Measurements from ENCODE around the gene TPBGL.

The TPBGL gene

GRCh38 chr11:75242722-75243600 lies 2.4 kb downstream of the TPBGL start:
- Histone ChIP-seq H3K27me3 (ENCODE audit: control insufficient read depth, insufficient read depth, low read length) (peaks cover 9% of the 10 kb centered on the region), H3K27ac (ENCODE audit: low read depth, low read length) (no peak overlapping the region), H3K9ac (ENCODE audit: low read length) (no peak overlapping the region), H3K4me3 (ENCODE audit: low read length) (no peak overlapping the region), H3K4me1 (ENCODE audit: control insufficient read depth, insufficient read depth, low read length) (peaks cover 3% of the 10 kb centered on the region), H3K36me3 (ENCODE audit: control insufficient read depth, insufficient read depth, low read length) (no peaks in the 10 kb centered on the region)

- peaks cover 7% of the 10 kb centered on the region for H3K4me1 ChIP-seq (ENCODE audit: control insufficient read depth, insufficient read depth, low read length)
- H3K4me3 ChIP-seq (ENCODE audit: low read length) = no peak overlapping the region
- H3K9ac ChIP-seq (ENCODE audit: low read length) = no peak overlapping the region
- no peak overlapping the region for H3K27ac ChIP-seq (ENCODE audit: low read depth, low read length)
- peaks cover 9% of the 10 kb centered on the region for H3K27me3 ChIP-seq (ENCODE audit: control insufficient read depth, insufficient read depth, low read length)
- no peaks in the 10 kb centered on the region for H3K36me3 ChIP-seq (ENCODE audit: control insufficient read depth, insufficient read depth, low read length)
Measured at GRCh38 chr11:75244052-75244814, 3.7 kb downstream of the TPBGL start.

GRCh38 chr11:75245356-75246005 lies 4.9 kb downstream of the TPBGL start:
- peaks cover 7% of the 10 kb centered on the region for H3K4me1 ChIP-seq (ENCODE audit: control insufficient read depth, insufficient read depth, low read length)
- peaks cover 9% of the 10 kb centered on the region for H3K27me3 ChIP-seq (ENCODE audit: control insufficient read depth, insufficient read depth, low read length)
- H3K27ac ChIP-seq (ENCODE audit: low read depth, low read length) = no peak overlapping the region
- H3K4me3 ChIP-seq (ENCODE audit: low read length) = no peak overlapping the region
- H3K36me3 ChIP-seq (ENCODE audit: control insufficient read depth, insufficient read depth, low read length) = no peaks in the 10 kb centered on the region
- no peak overlapping the region for H3K9ac ChIP-seq (ENCODE audit: low read length)

GRCh38 chr11:75246006-75246670 lies 5.6 kb downstream of the TPBGL start:
- peaks cover 9% of the 10 kb centered on the region for H3K27me3 ChIP-seq (ENCODE audit: control insufficient read depth, insufficient read depth, low read length)
- no peak overlapping the region for H3K4me3 ChIP-seq (ENCODE audit: low read length)
- no peaks in the 10 kb centered on the region for H3K36me3 ChIP-seq (ENCODE audit: control insufficient read depth, insufficient read depth, low read length)
- peaks cover 7% of the 10 kb centered on the region for H3K4me1 ChIP-seq (ENCODE audit: control insufficient read depth, insufficient read depth, low read length)
- H3K9ac ChIP-seq (ENCODE audit: low read length) = no peak overlapping the region
- no peak overlapping the region for H3K27ac ChIP-seq (ENCODE audit: low read depth, low read length)

GRCh38 chr11:75246671-75247350 lies 6.2 kb downstream of the TPBGL start:
- H3K27me3 ChIP-seq (ENCODE audit: control insufficient read depth, insufficient read depth, low read length) = peaks cover 9% of the 10 kb centered on the region

GRCh38 chr11:75248924-75249256 lies 8.3 kb downstream of the TPBGL start:
- Histone ChIP-seq H3K27ac (ENCODE audit: low read depth, low read length) (no peak overlapping the region), H3K4me1 (ENCODE audit: control insufficient read depth, insufficient read depth, low read length) (peaks cover 7% of the 10 kb centered on the region), H3K4me3 (ENCODE audit: low read length) (no peak overlapping the region), H3K36me3 (ENCODE audit: control insufficient read depth, insufficient read depth, low read length) (no peaks in the 10 kb centered on the region), H3K9ac (ENCODE audit: low read length) (no peak overlapping the region), H3K27me3 (ENCODE audit: control insufficient read depth, insufficient read depth, low read length) (no peaks in the 10 kb centered on the region)

More at GRCh38 chr11:75246671-75247350, 6.2 kb downstream of the TPBGL start:
- Histone ChIP-seq H3K9ac (ENCODE audit: low read length) (no peak overlapping the region), H3K36me3 (ENCODE audit: control insufficient read depth, insufficient read depth, low read length) (no peaks in the 10 kb centered on the region), H3K4me1 (ENCODE audit: control insufficient read depth, insufficient read depth, low read length) (peaks cover 7% of the 10 kb centered on the region), H3K4me3 (ENCODE audit: low read length) (no peak overlapping the region), H3K27ac (ENCODE audit: low read depth, low read length) (no peak overlapping the region)

GRCh38 chr11:75249704-75250103 lies 9.1 kb downstream of the TPBGL start:
- peaks cover 7% of the 10 kb centered on the region for H3K4me1 ChIP-seq (ENCODE audit: control insufficient read depth, insufficient read depth, low read length)
- no peak overlapping the region for H3K4me3 ChIP-seq (ENCODE audit: low read length)
- H3K27me3 ChIP-seq (ENCODE audit: control insufficient read depth, insufficient read depth, low read length) = no peaks in the 10 kb centered on the region
- H3K27ac ChIP-seq (ENCODE audit: low read depth, low read length) = no peak overlapping the region
- no peak overlapping the region for H3K9ac ChIP-seq (ENCODE audit: low read length)
- H3K36me3 ChIP-seq (ENCODE audit: control insufficient read depth, insufficient read depth, low read length) = no peaks in the 10 kb centered on the region

- Histone ChIP-seq H3K4me3 (ENCODE audit: low read length) (no peak overlapping the region), H3K36me3 (ENCODE audit: control insufficient read depth, insufficient read depth, low read length) (no peaks in the 10 kb centered on the region), H3K27me3 (ENCODE audit: control insufficient read depth, insufficient read depth, low read length) (no peaks in the 10 kb centered on the region), H3K9ac (ENCODE audit: low read length) (no peak overlapping the region), H3K27ac (ENCODE audit: low read depth, low read length) (no peak overlapping the region), H3K4me1 (ENCODE audit: control insufficient read depth, insufficient read depth, low read length) (no peaks in the 10 kb centered on the region)
Measured at GRCh38 chr11:75254326-75254725, 13.8 kb downstream of the TPBGL start.

GRCh38 chr11:75260396-75261170 lies 20.0 kb downstream of the TPBGL start:
- no peaks in the 10 kb centered on the region for H3K27me3 ChIP-seq (ENCODE audit: control insufficient read depth, insufficient read depth, low read length)
- no peak overlapping the region for H3K4me3 ChIP-seq (ENCODE audit: low read length)
- H3K4me1 ChIP-seq (ENCODE audit: control insufficient read depth, insufficient read depth, low read length) = no peaks in the 10 kb centered on the region
- no peak overlapping the region for H3K27ac ChIP-seq (ENCODE audit: low read depth, low read length)
- no peak overlapping the region for H3K9ac ChIP-seq (ENCODE audit: low read length)
- H3K36me3 ChIP-seq (ENCODE audit: control insufficient read depth, insufficient read depth, low read length) = no peaks in the 10 kb centered on the region

GRCh38 chr11:75261902-75262361 lies 21.4 kb downstream of the TPBGL start:
- Histone ChIP-seq H3K4me1 (ENCODE audit: control insufficient read depth, insufficient read depth, low read length) (no peaks in the 10 kb centered on the region), H3K27me3 (ENCODE audit: control insufficient read depth, insufficient read depth, low read length) (no peaks in the 10 kb centered on the region), H3K27ac (ENCODE audit: low read depth, low read length) (no peak overlapping the region), H3K4me3 (ENCODE audit: low read length) (no peak overlapping the region), H3K9ac (ENCODE audit: low read length) (no peak overlapping the region), H3K36me3 (ENCODE audit: control insufficient read depth, insufficient read depth, low read length) (no peaks in the 10 kb centered on the region)

GRCh38 chr11:75262436-75262835 lies 21.9 kb downstream of the TPBGL start:
- Histone ChIP-seq H3K9ac (ENCODE audit: low read length) (no peak overlapping the region), H3K4me1 (ENCODE audit: control insufficient read depth, insufficient read depth, low read length) (no peaks in the 10 kb centered on the region), H3K27me3 (ENCODE audit: control insufficient read depth, insufficient read depth, low read length) (no peaks in the 10 kb centered on the region), H3K36me3 (ENCODE audit: control insufficient read depth, insufficient read depth, low read length) (no peaks in the 10 kb centered on the region), H3K27ac (ENCODE audit: low read depth, low read length) (no peak overlapping the region), H3K4me3 (ENCODE audit: low read length) (no peak overlapping the region)
